ENCODE data around the gene KRT84.

Gene KRT84

DNA sequence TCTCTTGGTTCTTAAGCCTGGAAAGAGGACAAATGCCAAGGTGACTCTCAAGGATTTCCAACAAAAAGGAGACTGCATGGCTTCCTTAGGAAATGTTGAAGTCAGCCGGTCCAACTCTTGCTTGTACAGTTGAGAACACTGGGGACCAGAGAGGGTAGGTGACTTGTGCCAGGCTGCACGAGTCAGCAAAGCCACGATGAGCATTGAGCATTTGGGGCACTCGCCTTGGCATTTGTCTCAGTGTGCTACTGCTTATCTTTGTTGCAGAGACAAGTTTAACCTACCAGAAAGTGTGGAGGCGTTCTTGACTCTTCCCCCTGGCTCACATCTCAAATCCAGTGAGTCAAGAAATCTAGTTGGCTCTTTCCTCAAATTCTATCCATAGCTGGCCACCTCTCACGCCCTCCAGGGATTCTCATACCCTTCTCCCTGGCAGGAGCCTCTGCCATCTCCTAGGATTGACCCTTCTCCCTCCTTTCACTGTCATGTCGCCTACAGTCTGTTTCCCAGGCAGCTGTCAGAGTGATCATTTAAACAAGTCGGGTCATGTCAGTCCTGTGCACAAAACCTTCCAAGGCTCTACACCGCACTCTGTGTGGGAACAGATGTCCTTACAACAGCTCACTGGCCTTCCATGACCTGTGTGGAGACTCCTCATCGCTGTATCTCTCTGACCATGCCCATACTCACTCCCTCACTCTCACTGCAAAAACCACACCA lies 47.1 kb downstream of the KRT84 start:
- no peak for DNase-seq

DNA sequence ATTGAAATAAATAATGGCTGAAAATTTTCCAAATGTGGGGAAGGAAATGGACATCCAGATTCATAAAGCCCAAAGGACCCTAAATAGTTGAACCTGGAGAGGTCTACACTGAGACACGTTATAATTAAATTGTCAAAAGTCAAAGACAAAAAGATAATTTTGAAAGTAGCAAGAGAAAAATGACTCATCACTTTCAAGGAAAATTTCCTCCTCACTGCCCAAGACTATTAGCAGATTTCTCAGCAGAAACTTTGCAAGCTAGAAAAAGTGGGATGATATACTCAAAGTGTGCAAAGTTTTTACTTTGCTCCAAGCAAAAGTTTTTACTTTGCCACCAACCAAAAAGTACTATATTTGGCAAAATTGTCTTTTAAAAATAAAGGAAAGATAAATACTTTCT lies 48.4 kb downstream of the KRT84 start:
- no peak for DNase-seq

DNA sequence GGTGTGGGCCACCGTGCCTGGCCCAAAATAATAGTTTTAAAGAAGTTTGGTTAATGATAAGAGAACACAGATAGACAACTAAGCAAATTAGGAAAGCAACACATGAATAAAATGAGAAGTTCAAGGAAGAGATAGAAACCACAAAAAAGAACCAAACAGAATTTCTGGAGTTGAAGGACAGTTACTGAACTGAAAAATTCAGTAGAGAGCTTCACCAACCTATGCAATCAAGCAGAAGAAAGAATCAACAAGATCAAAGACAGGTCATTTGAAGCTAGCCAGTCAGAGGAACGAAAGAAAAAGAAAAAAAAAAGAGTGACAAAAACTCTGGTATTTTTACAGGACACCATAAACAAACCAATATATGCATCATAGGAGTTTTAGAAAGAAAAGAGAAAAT lies 48.8 kb downstream of the KRT84 start:
- no peak for DNase-seq

- DNase-seq, result no peak
Measured at GRCh38 chr12:52335598-52336262, 49.7 kb downstream of the KRT84 start.

DNA sequence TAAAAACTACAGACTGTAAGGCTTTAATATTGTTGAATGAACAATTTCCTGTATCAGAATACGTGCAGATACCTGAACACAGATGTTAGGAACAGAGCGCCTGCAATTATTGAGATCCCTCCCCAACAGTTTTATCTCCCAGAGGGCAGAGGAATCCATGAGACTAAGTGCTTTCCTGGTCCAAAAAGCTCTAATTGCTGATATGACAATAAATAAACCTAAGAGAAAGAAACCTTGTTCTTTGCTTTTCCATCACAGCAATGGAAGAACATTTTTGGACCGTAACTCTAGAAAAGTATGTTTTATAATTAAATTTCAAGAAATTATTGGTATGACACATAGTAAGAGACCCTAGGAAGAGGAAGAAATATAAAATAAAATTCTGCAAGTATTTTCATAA lies 51.3 kb downstream of the KRT84 start:
- DNase-seq, result no peak

DNA sequence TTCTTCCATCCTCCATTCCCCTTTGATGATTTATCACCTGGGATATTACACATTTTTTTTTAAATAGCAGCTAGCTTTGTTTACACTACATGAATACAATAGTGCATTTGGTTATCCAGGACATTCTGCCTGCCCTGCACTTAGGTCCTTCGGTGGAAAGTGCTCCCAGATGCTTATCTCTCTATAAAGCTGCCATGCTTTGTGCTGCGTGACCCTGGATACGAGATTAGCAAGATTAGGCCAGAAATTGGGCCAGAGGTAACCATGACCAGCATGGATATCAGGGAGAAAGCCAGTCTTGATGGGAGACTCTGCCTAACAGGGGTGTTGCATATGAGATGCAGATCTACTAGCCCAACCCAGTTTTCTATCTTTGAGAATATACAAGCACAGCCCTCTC lies 52.1 kb downstream of the KRT84 start:
- no peak for DNase-seq

DNA sequence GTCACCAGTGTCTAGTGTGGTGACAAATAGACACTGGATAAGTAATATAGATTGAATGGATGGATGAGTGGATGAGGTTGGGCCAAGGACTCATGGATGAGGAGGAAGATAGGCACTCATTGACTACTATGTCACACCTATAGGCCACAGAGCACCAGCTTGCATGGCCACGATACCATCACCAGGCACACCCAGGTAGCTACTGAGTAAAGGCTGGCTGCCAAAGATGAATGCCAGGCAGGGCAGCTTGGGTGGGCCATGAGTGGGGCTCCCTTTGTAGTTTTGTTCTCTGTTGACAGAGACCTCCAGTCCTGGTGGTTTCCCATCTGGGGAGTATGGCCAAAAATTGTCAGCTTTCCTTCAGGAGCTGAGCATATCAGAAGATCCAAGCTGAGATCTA lies 53.1 kb downstream of the KRT84 start:
- no peak for DNase-seq

- DNase-seq, result no peak
Measured at GRCh38 chr12:52331833-52332232, 53.6 kb downstream of the KRT84 start.

- DNase-seq, result no peak
Measured at GRCh38 chr12:52331039-52331438, 54.4 kb downstream of the KRT84 start.

DNA sequence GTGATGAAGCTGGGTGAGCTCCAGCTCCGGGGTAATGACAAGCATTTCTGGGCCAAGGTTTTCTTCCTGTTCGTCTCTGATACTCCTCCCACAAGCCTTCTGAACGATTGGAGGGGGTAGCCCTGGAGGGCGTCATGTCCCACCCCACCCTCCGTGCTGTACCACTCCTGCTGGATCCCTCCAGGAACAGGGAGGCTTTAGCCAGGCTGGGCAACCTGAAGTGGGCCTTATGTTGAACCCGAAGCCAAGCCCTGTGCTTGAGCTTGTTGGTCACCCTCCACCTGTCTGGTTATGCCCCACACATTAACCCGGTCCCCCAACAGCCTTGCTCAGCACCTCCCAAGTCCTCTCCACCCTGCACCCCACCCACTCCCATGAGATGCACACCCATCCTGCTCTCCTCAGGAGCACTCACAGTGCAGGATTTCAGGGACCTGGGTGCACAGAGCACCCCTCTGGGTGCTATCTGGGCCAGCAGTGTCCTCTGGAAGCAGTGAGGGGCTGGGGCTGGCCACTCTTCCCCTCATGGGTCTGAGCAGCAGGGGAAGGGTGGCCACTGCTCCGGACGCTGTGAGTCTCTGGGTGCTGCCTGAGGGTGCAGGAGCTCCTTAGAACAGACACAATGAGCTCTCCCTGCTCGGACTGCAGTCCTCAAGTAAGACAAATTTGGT lies 57.5 kb downstream of the KRT84 start:
- DNase-seq, result no peak

Measured in NCI-H1930 (cell line).